ENCODE measurements around the gene DBH. TPM values are rescaled to one million over a fixed set of nuclear protein-coding genes. Genes with fewer than 3 reads are reported as not detected.

DBH gene
- total RNA-seq, 3 donors from 2014 or later, result not detected

GRCh38 chr9:133708246-133709014 is 72.3 kb downstream of the DBH start:
- Histone ChIP-seq H3K9me3 (no peaks in the 10 kb centered on the region), H3K36me3 (ENCODE audit: low read depth) (no peaks in the 10 kb centered on the region), H3K4me3 (no peak overlapping the region), H3K4me1 (ENCODE audit: low read depth) (no peaks in the 10 kb centered on the region)
- no peak for ATAC-seq
- intact Hi-C loops (cut with DNase I, micrococcal nuclease), result no loop called here
- peak in 2 of 3 donors; percentile 11 to 30 for DNase-seq
- TF ChIP-seq CTCF (IDR thresholded peaks at IDR 0.05), result no peak

Other genes with a start within 250 kb of the DBH start
- 10 to 100 TPM; 18.7 to 26.0 (median 20.1) TPM for gene REXO4, start 218.4 kb upstream of the DBH start, total RNA-seq
- gene ADAMTS13, start 214.0 kb upstream of the DBH start, total RNA-seq, result 1 to 10 TPM; 3.3 to 5.0 (median 3.6) TPM
- gene CACFD1, start 176.4 kb upstream of the DBH start, total RNA-seq, result 10 to 100 TPM; 42.7 to 84.2 (median 54.1) TPM
- 1 to 10 TPM; 2.6 to 5.3 (median 2.8) TPM for gene SLC2A6, start 157.3 kb upstream of the DBH start, total RNA-seq
- gene MYMK, start 111.4 kb upstream of the DBH start, total RNA-seq, result not detected
- gene ADAMTSL2, start 101.7 kb upstream of the DBH start, total RNA-seq, result 1 to 10 TPM; 1.3 to 2.7 (median 1.5) TPM
- gene FAM163B, start 27.0 kb upstream of the DBH start, total RNA-seq, result 1 to 10 TPM; 2.0 to 3.9 (median 3.8) TPM
- gene SARDH, start 102.0 kb downstream of the DBH start, total RNA-seq, result 1 to 10 TPM in 1 of 3 donors, under 1 TPM in 2; 0.23 to 2.1 (median 0.46) TPM

Measured in mucosa of descending colon (tissue), 3 donors.